GM12874 (cell line): ENCODE results near the gene VTCN1.

ENCODE experiments used
- TF ChIP-seq, protein P1 (sequence below): IDR thresholded peaks from 2 replicates; pipeline ENCODE4 v1.5.1; 2011; ENCODE audit warnings: low read depth, mild to moderate bottlenecking, control low read depth, low read length, moderate library complexity; ENCODE audit not compliant: insufficient read depth

Gene VTCN1

DNA sequence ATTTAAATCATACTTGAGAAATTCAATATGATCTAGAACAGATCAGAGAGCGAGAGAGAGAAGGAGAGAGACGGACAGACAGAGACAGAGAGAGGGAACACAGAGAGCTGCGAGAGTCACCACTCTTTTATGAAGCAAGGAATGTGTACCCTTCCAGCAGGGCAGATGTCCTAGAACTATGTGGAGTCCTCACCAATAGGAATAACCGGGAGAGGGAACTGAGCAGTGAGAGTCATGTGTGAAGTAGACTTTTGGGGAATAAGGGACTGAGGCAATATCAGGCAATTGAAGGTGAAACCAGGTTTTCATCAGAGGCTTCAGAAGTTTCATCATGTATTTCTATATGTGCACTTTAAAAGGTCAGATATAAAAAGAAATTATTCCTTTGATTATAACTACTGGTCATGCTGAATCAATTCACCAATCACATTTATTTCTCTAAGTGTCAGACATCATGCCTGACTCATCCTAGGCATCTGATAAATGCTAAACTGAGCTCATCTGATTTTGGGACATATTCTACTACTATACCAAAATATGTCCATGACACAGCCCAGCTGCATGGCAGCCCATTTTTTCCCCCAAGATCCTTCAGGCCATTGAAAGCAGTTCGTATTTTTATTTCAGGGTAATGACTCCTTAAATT is 22.4 kb downstream of the VTCN1 start:
- TF ChIP-seq, protein P1, sequence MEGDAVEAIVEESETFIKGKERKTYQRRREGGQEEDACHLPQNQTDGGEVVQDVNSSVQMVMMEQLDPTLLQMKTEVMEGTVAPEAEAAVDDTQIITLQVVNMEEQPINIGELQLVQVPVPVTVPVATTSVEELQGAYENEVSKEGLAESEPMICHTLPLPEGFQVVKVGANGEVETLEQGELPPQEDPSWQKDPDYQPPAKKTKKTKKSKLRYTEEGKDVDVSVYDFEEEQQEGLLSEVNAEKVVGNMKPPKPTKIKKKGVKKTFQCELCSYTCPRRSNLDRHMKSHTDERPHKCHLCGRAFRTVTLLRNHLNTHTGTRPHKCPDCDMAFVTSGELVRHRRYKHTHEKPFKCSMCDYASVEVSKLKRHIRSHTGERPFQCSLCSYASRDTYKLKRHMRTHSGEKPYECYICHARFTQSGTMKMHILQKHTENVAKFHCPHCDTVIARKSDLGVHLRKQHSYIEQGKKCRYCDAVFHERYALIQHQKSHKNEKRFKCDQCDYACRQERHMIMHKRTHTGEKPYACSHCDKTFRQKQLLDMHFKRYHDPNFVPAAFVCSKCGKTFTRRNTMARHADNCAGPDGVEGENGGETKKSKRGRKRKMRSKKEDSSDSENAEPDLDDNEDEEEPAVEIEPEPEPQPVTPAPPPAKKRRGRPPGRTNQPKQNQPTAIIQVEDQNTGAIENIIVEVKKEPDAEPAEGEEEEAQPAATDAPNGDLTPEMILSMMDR: no peak

DNA sequence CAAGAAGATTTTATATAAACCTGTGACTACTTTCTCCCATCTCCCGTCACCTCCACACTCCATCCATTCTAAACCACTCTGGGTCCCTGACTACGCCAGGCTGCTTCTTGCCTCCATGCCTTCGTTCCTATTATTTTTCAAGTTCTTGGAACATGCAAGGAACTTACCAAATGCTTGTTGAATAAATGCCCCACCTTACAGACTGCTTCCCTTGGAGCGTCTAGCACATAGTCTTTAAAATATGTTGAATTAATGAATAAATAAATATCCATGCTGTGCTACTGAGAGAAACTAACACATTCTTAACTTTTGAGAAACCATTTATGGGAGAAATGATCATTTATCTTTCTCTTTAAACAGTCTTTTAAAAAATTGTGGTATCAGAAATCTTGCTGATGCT is 27.6 kb downstream of the VTCN1 start:
- TF ChIP-seq, protein P1: no peak

DNA sequence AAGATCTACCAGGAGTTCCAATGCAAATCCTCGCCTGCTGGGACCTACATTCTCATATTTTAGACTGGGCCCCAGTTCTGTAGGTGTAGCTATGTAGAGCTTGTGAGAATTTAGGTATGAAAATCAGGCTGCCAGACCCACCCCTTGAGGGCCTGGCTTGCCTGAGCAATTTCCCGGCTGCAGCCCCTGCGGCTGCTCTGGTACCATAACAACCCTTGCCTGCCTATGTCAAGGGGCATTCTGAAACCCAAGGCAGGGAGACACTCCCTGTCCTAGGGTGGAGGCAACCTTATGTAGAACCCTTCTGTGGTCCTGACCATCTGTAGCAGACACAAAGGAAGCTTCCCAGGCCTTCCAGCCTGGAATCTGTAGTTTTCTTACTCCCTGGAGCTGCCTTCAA is 28.4 kb downstream of the VTCN1 start:
- TF ChIP-seq, protein P1: no peak

DNA sequence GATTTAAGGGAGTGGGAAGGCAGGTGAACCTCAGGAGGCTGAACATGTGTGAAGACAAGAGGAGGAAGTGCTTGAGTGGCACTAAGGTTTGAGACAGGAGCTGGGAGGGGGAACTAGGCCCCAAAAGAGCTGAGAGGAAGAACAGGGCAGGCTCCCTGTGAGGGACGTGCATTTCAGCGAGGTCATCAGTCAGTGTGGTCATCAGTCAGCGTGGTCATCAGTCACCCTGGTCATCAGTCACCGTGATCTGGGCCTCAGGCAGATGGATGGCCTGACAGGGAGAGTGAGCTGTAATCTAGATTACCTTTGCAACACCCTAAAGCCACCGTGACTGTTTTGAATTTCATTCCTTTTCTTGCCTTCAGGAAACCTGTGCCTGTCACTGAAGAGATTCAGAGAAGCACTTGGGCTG is 29.1 kb downstream of the VTCN1 start:
- TF ChIP-seq, protein P1: no peak

DNA sequence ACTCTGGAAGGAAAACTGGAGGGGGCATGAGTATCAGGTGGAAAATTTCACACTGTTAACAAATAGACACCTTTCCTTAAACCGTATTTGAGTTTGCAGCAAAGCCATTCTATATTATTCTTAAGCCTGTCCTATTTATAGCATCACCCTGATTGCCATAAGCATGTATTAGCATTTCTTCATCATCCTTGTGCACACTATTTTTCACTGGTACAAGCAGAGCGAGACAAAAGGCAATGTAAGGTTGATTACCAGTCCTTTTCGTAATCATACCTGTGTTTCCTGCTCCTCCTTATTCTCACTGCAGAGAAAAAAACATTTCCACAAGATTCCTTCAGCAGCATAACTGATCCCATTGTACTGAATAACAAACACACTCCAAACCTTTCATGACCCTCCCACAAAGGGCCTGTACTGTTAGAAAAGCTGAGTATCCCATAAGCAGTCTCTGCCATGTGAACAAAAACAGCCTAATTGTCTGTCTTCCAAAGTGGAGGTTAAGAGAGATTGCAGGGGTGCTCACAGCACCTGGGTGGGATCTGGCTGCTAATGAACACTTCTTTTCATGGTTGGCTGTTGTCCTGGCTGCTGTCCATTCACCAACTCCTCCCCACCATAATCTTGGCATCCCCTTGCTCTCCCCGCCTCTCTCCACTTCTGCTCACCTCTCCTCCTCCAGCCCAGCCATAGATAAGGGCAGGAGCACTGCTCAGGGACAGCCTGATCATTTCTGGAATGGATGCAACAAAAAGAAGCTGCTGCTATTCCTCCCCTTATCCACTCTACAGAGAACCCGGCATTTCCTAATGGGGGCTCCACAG is 30.4 kb downstream of the VTCN1 start:
- TF ChIP-seq, protein P1: no peak

DNA sequence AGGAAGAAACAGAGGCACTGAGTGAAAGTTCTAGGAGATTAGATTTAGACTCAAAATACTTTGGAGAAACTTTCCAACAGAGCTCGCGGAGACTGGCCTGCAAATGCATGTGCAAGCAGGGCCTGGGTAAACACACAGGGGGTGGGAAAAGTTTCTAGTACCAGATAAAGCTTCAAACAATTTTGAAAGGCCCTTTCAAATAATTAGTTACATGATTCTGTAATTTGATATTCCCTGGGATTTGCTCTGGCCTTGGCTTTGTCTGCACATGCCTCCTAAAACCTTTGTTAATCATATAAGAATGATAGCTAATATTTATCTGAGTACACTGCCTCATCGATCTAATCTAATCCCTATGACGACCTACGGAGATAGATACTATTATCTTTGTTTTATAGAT is 31.3 kb downstream of the VTCN1 start:
- TF ChIP-seq, protein P1: no peak

DNA sequence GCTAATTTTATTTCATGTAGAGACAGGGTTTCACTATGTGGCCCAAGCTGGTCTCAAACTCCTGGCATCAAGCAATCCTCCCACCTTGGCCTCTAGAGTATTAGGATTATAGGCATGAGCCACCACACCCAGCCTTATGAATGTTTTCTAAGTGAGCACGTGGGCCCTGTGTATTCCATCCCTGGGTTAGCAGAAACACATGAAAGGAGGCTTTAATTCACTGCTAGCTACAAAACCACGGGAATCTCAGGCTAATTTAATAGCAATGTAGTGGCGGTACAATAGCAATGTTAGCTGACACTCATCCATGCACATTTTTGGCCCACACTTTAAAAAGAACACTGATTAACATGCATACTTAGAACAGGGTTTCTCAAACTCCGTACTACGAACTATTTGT is 32.0 kb downstream of the VTCN1 start:
- TF ChIP-seq, protein P1: no peak
